RPMI7951 (cell line): ENCODE data around the gene GALNT8. TPM values are rescaled to one million over a fixed set of nuclear protein-coding genes. Genes with fewer than 3 reads are reported as not detected.

ENCODE experiments used
- DNase-seq: peaks from one replicate; pipeline ENCODE4 v3.0.0-alpha.2; 2012; ENCODE audit warnings: low read depth
- total RNA-seq: library from RNA; depleted of rRNA; stranded (reverse); fragments of >200 nt; shearing (Covaris generic); gene quantifications from 2 replicates; pipeline ENCODE4 v1.2.3, GENCODE V29; 2014

Gene GALNT8
- total RNA-seq, 1 experiment from 2014 or later, result not detected

DNA sequence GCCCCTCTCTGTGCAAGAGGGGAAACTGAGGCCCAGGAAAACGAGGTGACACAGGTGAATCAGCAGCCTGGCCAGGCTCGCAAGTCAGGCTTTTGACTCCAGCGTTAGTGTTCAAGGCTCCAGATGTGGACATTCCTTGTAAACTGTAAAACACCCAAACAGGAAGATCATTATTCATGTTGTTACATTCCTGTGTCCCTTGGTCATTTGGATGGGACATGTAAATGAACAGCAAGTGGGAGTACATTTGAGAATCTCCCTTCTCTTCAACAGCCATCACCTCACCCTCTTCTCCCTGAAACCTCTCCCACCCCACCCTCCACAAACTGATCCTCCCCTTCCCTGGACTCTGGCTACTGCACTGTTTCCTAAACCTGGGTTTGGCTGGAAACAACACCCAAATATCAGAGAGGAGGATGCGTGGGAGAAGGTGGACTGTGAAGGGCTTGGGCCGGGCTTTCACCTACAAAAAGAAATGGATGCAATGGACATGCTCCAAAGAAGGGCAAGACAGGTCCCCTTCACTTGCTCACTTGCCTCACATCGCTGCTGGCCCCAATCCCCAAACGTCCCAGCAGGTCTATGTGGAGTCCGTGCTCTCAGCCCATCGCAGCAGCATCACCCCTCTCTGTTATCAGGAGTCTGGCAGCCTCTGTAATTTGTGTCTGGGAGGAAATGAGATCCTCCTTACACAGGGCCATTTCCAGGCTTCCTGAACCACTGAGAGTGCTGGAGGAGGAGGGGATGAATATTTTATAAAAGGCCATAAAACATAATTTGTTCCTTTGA, 76.7 kb downstream of the GALNT8 start:
- no peak for DNase-seq

DNA sequence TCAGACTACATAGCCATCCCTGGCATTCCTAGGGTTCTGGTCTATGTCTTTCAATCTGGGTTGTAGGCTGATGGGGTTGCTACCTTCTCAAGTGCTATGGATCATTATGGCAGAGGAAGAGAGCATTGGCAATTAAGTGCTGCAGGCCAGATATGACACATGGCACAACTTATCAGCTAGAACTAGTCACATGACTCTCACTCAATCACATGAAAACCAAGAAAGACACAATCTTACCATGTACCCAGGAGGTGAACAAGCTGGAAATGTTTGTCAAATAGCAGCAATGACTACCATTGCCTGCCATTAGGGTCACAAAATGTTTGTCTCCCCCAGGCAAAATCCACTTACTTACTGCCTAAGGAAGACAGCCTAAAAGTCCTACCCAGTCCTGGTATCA, 80.4 kb downstream of the GALNT8 start:
- no peak for DNase-seq

DNA sequence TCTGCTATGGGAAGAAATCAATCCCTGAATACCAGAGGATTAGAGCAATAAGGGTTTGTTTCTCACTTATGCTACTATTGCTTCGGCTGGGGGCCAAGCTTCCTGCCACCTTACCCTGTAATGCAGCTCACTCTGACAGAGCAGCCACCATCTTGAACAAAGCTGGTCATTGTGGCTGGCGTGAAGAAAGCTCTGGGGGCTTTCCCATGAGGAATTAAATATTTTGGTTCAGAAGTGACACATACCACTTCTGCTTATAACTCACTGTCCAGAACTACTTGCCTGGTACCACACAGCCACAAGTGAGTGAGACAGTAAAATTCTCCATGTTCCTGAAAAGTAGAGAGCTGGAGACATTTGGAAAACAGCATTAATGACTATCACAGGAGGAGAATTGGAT, 82.6 kb downstream of the GALNT8 start:
- DNase-seq, result no peak

DNA sequence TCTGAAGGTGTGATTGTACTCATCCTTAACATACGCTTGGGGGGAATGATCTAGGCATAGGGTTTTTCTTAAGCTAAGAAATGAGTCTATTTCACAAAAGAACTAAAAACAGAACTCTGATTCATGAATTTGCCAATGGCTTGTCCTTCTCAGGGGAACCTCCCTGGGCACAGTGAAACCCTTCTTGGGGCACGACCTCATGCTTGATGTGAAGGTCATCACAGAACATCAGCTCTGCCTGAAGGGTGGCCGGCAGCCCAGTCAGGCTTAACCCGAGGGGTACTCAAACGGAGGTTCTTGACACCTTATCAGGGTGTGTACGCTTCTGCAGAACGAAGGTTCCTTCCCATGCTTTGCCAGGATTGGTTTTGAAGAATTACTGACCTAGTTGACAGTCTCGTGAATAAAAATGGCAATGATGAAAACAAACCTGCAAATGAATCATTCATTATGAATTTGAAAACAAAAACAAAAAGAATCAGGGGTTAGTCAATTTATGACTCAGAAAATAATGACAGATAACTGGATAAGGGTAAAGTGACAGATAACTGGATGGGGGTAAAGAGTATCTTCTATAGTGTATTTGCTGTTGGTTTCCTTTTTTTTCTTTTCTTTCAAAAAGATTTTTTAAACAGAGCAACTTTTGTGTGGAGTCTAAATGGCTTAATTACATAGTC, 86.4 kb downstream of the GALNT8 start:
- no peak for DNase-seq

DNA sequence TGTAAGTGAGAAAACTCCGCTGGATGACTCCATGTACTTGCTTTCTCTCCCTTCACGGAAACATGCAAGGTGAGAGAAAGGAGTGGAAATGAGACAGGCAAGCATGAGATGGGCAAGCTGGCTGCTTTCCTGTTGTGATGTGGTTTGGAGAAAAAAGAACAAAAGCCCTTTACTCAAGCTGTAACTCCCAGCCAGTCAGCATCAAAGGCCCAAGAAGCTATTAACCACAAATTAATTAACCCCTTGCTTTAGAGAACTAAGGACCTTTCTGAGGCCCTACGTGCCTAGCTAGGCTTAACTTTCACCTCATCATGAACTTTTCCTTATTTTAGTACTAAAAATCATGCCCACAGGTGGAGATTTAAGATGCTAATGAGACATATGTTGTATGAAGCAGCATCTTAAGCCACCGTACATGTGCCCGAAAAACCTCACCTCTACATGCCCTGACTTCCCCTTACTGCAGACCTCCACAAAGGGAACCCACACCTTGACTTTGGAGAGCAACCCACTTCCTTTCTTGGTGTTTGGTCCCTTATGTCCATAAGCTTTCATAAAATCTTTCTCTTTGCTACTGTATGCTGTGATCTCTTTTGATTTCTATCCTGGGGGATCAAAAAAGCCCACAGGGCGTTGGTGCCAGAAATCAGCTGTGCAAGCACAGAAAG, 87.0 kb downstream of the GALNT8 start:
- DNase-seq, result no peak

DNA sequence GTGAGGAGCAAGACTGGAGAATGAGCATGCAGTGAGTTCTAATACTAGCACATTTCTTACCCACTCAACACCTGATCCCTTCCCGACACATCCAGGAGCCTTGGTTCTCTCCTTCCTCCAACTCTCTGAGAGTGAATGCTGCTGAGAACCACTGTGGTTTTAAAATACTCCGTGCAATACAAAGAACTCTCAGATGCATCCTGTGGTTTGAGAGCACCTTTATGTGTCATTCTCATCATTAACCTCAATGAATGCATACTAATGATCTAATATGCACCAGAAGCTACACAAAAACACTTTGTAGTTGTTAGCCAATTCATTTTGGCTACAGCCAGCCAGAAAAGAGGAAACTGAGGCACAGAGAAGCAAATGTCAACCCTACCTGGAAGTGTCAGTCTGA, 87.6 kb downstream of the GALNT8 start:
- DNase-seq, result no peak

DNA sequence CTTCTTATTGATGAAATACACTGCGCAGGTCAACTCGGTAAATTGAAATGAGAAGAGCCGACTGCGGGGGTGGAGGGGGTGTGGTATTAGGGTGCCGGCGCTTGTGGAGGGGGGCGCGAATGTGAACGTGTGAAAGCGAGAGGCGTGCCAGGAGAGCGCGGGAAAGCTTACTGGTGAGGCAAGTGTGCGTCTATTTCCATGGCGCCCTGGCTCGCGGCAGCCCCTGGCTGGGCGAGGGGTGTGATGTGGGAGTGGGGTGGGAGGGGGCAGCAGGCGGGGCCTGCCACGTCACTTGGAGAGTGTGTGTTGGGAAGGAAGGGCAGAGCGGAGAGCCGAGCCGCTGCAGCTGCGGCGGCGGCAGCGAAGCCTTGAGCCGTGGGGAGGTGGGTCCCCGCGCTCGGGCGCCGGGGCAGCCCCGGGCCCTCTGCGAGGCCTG, 88.8 kb downstream of the GALNT8 start:
- no peak for DNase-seq

DNA sequence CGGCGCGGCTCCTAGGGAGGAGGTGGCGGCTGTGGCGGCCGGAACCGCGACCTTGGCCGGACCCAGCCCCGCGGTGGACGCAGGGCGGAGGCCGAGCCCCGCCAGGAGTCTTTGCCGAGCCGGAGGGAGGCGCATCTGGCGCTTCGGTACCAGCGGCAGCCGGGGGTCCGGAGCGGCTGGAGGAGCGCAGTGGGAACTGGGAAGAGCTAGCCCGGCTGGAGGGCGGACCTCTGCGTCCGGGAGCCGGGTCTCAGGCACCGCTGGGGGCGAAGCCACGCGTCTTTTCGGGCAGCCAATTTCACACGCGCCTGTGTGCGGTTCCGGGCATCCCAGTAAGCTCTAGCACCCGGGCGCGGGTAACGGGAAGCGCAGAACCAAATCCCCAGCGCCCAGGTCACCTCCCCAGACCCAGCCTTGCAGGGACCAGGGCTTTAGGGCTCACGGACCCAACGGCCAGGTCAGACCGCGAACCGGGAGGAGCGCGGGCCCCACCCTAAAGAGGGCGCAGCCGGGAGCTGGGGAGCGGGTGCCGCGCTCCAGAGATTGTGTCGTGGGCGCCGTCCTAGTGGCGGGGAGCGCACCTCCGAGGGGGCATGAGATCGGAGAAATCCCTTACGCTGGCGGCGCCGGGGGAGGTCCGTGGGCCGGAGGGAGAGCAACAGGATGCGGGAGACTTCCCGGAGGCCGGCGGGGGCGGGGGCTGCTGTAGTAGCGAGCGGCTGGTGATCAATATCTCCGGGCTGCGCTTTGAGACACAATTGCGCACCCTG, 89.4 kb downstream of the GALNT8 start:
- DNase-seq, result no peak

DNA sequence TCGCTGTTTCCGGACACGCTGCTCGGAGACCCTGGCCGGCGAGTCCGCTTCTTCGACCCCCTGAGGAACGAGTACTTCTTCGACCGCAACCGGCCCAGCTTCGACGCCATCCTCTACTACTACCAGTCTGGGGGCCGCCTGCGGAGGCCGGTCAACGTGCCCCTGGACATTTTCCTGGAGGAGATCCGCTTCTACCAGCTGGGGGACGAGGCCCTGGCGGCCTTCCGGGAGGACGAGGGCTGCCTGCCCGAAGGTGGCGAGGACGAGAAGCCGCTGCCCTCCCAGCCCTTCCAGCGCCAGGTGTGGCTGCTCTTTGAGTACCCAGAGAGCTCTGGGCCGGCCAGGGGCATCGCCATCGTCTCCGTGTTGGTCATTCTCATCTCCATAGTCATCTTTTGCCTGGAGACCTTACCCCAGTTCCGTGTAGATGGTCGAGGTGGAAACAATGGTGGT, 90.0 kb downstream of the GALNT8 start:
- no peak for DNase-seq

DNA sequence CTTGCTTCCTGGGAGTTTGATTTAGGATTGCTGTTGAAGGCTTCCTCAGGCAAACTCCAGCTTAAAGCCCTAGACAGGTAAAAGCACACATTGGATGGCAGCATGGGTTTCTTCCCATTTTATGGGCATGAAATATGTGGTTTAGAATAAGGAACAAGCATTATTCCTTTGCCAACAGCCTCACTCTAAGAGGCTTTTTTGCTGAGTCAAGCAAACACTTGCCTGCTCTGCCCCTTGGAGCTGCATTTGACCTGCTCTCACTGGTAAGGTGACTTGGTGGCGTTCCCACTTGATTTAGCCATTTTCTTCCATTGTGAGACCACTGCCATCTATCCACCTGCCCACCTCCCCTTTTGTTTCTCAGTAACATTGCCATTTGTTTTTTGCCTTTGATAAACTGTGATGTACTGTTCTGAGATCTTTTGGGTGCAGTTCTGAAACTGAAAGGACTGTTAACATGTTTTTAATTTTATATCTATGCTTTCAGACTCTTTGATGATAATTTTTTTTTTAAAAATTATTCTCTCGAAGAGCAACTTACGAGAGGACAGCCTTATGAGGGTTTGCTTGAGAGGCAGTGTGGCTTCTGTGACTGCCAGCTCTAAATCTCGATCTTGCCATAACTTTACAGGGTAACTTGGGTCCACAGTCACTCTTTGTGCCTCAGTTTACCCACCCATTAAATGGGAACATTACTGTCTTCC, 92.6 kb downstream of the GALNT8 start:
- no peak for DNase-seq

DNA sequence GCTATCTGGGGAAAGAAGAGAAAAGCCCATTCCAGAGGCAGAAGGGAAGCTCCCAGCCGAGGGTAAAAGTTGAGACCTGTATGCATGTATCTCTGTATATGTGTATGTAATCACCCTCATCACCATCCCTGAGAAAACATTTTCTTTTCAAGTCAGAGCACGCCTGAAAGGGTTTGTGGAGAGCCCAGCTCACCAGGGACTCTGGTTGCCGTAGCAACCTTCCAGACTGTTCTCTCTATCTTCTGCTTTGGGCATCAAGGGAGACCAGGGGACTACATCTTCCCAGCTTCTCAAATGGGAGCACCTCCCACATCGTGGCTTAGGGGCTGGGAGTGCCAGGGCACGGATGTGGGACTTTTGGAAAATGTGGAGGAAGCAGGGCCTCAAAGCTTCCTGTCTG, 93.5 kb downstream of the GALNT8 start:
- DNase-seq, result no peak

DNA sequence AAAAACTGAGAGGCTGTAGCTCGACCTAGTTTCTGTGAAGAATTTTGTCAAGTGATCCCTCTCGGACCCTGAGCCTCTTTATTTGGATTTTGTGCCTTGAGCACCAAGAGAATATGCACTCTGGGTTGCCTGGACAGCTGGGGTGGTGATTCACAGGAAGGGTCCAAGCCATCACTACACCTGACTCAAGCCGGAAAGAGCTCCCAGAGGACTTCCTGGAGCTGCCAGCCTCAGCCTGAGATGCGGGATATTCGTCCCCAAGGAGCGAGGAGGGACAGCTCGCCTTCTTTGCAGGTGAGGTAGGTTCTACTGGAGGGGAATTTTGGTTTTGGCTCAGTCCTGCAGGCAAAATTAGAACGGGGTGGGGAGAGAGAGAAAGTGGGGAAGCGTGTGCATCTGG, 94.3 kb downstream of the GALNT8 start:
- no peak for DNase-seq

DNA sequence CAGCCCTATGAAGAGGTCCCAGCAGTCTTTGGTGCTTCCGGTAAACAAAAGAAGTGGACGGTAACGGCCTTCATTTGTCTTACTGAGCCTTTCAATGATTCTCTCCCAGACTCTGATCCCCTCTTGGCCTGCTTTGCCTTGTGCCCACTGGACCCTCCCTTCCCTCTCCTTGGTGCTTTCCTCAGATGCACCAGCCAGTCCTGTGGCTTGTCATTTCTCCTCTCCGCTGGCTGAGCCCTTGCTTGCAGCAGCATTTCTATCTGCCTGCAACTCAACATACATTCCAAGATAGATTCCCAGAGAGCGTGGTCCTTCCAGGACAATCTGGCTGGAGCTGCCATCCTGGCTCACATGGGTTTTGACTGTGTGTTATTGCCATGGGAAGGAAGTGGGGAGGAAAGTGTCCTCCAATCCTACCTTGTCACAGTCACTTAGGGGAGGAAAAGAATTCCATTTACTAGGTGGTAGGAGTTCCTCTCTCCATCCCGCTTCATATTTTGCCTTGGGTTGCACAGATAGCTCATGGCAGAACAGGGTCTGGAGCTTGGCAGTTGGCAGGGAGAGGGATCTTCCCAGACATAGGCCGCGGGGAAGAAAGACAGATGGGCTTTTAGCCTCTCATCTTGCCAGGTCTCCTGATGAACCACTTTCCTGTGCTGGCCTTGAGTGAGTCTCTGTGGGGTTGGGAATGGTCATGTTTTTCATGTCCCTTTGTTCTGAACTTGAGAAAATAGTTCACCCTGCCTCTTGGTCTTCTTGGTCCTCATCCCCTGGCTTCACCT, 96.7 kb downstream of the GALNT8 start:
- no peak for DNase-seq

DNA sequence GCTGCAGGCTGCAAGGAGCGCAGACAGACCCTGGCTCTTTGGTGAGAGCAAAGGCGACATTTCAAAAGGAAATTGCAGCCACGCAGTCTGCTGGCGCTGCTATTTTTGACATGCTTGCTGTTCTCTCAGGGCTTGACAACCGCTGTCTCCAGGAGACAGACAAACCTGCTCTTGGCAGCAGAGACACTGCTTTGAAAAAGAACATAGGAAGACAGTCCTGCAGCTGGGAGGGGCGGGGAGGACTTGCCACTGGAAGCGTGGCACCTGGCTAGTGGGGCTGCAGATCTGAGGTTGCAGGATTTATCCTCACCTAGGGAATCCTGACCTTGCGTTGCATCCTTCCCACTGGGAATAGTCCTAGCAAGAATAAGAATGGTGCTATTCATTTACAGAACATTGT, 97.7 kb downstream of the GALNT8 start:
- DNase-seq, result no peak

DNA sequence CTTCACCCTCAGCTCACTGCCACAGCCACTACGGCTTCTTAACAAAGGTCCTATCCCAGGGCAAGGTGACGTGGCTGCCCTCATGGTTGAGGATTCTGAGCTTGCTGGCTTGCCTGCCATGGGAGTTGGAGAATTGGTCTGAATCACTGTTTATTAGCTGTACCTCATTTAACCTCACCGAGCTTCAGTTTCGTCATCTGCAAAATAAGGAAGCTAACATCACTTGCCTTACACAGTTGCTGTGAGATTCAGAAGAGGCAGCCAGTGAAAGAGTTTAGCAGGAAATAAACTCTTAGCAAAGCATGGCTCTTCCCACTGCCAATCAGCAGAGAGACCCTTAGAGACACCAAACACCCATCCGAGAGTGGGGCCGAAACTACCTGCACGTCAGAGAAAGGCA, 99.5 kb downstream of the GALNT8 start:
- DNase-seq, result peak; percentile 33

DNA sequence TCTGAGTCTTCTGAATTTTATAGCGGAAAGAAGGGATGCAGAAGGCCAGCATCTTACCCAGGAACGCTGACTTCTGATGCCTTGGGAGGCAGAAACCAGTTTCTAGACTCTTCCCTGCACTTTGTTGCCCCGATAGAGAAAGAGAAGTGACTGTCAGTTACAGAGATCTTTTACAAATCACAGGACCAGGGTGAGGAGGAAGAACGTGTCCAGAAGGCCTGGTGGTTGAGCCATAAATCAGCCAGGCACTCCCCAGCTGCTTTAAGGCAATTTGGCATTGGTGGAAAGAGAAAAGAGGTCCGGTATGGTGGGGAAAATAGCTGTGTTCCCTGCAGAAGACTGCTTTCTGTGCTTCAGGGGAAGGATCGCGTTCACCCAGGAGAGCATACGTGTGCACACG, 100.8 kb downstream of the GALNT8 start:
- no peak for DNase-seq
